Testis (tissue), 3 donors: Measurements from ENCODE around the gene ACSS3. TPM values are rescaled to one million over a fixed set of nuclear protein-coding genes. Genes with fewer than 3 reads are reported as not detected.

Experiments used
- DNase-seq: peaks from one replicate; pipeline ENCODE4 v3.0.0-alpha.2; 2019
- H3K27ac ChIP-seq, 2 donors: fragments of 200-600 bp; sonication (generic); one replicate each; pipeline ENCODE4 v1.5.1; 2019
- H3K27me3 ChIP-seq: fragments of 200-600 bp; sonication (generic); one replicate; pipeline ENCODE4 v1.5.1; 2019
- H3K36me3 ChIP-seq: fragments of 200-600 bp; sonication (generic); one replicate; pipeline ENCODE4 v1.5.1; 2017; ENCODE audit warnings: low read depth; ENCODE audit errors: missing control alignments
- H3K4me1 ChIP-seq: fragments of 200-600 bp; sonication (generic); one replicate; pipeline ENCODE4 v1.5.1; 2019
- H3K4me3 ChIP-seq, 2 donors: fragments of 200-600 bp; sonication (generic); one replicate each; pipeline ENCODE4 v1.5.1; 2017 to 2019
- H3K9me3 ChIP-seq: fragments of 200-600 bp; sonication (generic); one replicate; pipeline ENCODE4 v1.5.1; 2017
- CTCF ChIP-seq, 3 experiments: fragments of 450-650 bp in 2 of 3; fragments of 200-600 bp in 1 of 3; sonication (generic) in 1 of 3; IDR thresholded peaks; one replicate each; pipeline ENCODE4 v1.5.1; 2016 to 2019; ENCODE audit warnings: antibody characterized with exemption in 3 of 3, mild to moderate bottlenecking in 2 of 3, moderate library complexity in 1 of 3
- POLR2A ChIP-seq: fragments of 450-650 bp; IDR thresholded peaks from one replicate; pipeline ENCODE4 v1.6.1; 2017; ENCODE audit warnings: antibody characterized with exemption, mild to moderate bottlenecking, moderate library complexity
- WGBS, 2 donors: methylation state at CpG; one replicate each; pipeline ENCODE4 v1.1.5; 2018; 5-methylcytosine and 5-hydroxymethylcytosine counted together
- intact Hi-C: fragments of 100-400 bp; cut with DNase I; formaldehyde crosslinking; loops from one replicate; pipeline ENCODE4 v1.15.1; 2023; ENCODE audit warnings: low total_unique reads
- polyA plus RNA-seq: library from polyadenylated mRNA; stranded (reverse); fragments of 350-450 nt; fragmentation: Illumina TruSeq; extraction: RNeasy Lipid Tissue Mini Kit (QIAGEN cat#74804); gene quantifications from one replicate; pipeline ENCODE4 v1.2.3, GENCODE V29; 2014; ENCODE audit warnings: low read depth, low replicate concordance; ENCODE audit not compliant: insufficient read depth
- total RNA-seq, 2 donors: library from RNA; depleted of rRNA; stranded (reverse); fragments of >200 nt; gene quantifications; one replicate each; pipeline ENCODE4 v1.2.3, GENCODE V29; 2016

ACSS3 gene
- total and polyA plus RNA-seq, 3 donors from 2014 or later, result 7.5 to 22.8 (median 17.1) TPM

- Histone ChIP-seq H3K36me3 (no peaks in the 10 kb centered on the region), H3K9me3 (no peaks in the 10 kb centered on the region), H3K27ac (no peak overlapping the region), H3K4me1 (no peaks in the 10 kb centered on the region), H3K4me3 (no peak overlapping the region), H3K27me3 (no peaks in the 10 kb centered on the region)
- 64 to 69% methylated on average over 3 of the region's 3 CpGs for WGBS, 2 donors
- TF ChIP-seq POLR2A, result no peak
- TF ChIP-seq CTCF (IDR thresholded peaks at IDR 0.05), result no peak
- DNase-seq, result no peak
- intact Hi-C loops, result no loop called here
Observed at GRCh38 chr12:81231574-81232368, 153.9 kb downstream of the ACSS3 start.

GRCh38 chr12:81245458-81245857 lies 167.6 kb downstream of the ACSS3 start:
- peak overlapping the region; percentile 63 to 75 for H3K27ac ChIP-seq
- no peak overlapping the region for H3K4me3 ChIP-seq
- intact Hi-C loops, result no loop called here
- TF ChIP-seq CTCF (IDR thresholded peaks at IDR 0.05), result no peak
- no peaks in the 10 kb centered on the region for H3K27me3 ChIP-seq
- H3K4me1 ChIP-seq, result no peaks in the 10 kb centered on the region
- 34 to 54% methylated on average over 2 of the region's 2 CpGs for WGBS, 2 donors
- H3K9me3 ChIP-seq, result no peaks in the 10 kb centered on the region
- H3K36me3 ChIP-seq, result no peaks in the 10 kb centered on the region
- DNase-seq, result no peak

GRCh38 chr12:81245907-81246570 lies 168.2 kb downstream of the ACSS3 start:
- intact Hi-C loops, result no loop called here
- Histone ChIP-seq H3K27ac (peak overlapping the region; percentile 63 to 75), H3K27me3 (no peaks in the 10 kb centered on the region), H3K9me3 (no peaks in the 10 kb centered on the region), H3K4me1 (no peaks in the 10 kb centered on the region), H3K36me3 (no peaks in the 10 kb centered on the region), H3K4me3 (no peak overlapping the region)
- TF ChIP-seq POLR2A, result no peak
- TF ChIP-seq CTCF (IDR thresholded peaks at IDR 0.05), result no peak
- no peak for DNase-seq
- 43 to 51% methylated on average over 4 of the region's 4 CpGs for WGBS, 2 donors

- Histone ChIP-seq H3K9me3 (no peaks in the 10 kb centered on the region), H3K4me3 (no peak overlapping the region), H3K4me1 (no peaks in the 10 kb centered on the region), H3K36me3 (no peaks in the 10 kb centered on the region), H3K27me3 (no peaks in the 10 kb centered on the region), H3K27ac (no peak overlapping the region)
- TF ChIP-seq CTCF (IDR thresholded peaks at IDR 0.05) (no peak), POLR2A (no peak)
- no peak for DNase-seq
- 89 to 91% methylated on average over 2 of the region's 2 CpGs for WGBS, 2 donors
- intact Hi-C loops, result no loop called here
Observed at GRCh38 chr12:81249976-81250375, 172.1 kb downstream of the ACSS3 start.
